IPS-NIHi7 (cell line): ENCODE measurements around the gene XXYLT1.
"Not testable (repeated sequence)": the region's sequence is repeated elsewhere in the genome, so short reads cannot be mapped to it uniquely, and the experiment has no call there.

Experiments
- DNase-seq: peaks from one replicate; pipeline ENCODE4 v3.0.0; 2012; ENCODE audit warnings: mixed read lengths; ENCODE audit errors: extremely low spot score

XXYLT1 gene

DNA sequence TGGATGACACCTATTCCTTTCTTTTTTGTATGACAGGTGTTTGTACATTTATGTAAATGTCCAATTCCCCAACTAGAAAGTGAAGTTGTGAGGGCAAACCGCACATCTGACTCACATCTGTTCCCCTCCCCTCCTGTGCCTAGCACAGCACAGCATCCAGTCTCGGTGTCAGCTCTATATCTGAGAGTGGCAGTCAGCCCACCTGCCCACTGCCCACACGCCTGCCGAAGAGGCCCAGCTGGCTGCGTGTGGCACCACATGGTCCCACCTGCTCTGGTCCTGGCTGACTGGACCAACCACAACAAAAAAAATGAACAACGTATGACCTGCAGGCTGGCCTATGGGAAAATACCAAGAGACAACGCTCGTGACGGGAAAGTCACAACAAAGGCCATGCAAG is 62.8 kb downstream of the XXYLT1 start:
- DNase-seq: no peak

DNA sequence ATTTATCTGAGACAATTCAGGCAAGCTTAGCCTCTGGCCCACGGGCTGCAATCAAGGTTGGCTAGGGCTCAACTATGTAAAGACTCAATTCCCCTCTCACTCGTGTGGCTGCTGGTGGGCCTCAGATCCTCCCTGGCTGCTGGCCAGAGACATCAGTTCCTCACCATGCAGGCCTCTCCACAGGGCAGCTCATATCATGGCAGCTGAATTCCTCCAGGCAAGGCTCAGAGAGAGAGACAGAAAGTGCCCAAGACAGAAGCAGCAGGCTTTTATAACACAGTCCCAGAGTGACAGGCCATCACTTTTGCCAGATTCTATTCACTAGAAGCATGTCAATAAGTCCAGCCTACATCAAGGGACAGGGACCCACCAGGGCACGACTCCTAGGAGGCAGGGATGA is 63.2 kb downstream of the XXYLT1 start:
- DNase-seq: no peak

DNA sequence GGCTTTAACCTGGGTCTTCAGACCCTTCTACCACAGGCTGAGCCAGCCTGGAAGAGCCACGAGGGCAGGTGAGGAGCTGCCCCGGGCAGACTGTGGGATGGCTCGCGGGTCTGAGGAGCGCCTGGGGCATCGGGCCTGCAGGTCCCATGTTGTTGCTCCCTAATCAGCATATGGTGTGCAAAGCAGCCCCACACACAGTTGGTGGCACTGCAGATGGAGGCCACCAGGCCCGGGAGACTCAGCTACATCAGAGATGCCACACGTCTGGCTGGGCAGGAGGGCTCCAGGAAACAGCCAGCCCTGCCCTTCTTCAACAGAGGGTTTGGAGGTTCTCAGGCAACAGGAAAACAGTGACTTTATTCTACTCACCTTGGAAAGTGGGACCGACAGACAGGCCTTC is 63.9 kb downstream of the XXYLT1 start:
- DNase-seq: no peak

DNA sequence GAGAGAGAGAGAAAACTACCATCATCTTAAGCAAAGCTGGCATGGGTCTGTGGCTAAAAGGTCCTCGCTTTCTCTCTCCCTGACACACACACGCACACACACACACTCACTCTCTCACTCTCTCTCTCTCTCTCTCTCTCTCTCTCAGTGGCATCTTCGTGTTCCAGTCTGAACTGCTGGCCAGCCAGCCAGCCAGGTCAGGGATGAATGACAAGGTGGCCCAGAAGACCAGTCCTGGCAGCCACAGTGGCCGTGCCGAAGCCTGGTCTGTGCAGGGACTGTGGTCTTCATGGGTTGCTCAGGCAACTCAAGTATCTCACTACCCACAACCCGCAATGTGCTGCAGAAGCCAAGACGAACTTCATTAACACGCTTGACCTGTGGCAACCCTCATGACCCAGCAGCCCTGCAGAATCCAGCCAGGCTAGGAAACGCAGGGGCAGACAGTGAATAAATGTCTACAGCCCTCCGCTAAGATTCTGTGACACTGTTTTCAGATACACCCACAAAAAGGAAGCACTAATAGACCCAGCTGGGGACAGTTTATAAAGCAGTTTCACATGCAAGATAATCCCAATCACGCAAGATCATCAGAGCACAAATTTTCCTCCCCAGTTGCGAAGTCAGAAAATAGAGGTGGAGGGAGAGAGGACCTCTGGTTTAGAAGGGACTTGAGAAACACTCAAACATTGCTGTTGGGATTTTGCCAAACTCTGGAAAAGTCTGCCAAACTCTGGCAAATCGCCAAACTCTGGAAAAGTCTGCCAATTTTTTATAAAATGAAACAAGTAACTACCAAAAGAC is 66.4 kb downstream of the XXYLT1 start:
- peak; percentile 6 for DNase-seq

DNA sequence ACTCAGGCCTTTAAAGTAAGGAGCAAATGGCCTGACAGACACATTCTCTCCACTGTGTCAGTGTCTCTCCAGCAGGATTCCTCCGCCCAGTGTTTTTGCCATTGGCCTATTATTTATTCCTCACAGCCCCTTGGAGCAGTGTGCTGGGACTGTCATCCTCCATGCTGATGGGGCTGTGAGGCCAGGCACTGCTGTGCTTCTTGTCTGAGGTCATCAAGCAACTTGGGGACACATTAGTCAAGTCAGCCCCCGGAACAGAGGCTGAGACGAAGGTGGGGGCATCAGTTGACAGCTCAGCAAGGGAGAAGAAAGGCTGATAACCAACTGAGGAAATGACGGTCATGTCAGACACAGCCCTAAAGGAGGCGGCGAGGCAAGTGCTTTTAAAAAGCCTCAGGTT is 67.4 kb downstream of the XXYLT1 start:
- DNase-seq: no peak

DNA sequence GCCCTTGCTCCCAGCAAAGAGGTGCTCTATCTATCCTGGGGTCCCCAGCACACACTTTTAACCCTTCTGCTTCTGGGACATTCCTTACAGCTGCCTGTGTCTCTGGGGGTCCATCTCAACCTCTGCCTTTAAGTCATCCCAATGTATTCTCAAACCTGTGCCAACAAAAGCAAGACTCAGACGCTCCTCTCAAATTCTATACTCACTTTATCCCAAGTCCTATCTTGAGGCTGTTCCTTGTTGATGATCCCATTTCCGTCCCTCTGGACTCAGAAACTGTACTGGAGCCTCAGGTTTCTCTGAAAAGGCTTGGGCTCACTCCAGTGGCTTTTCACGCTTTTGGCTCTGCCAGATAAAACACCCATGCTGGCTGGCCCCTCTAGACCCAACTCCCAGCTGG is 69.7 kb downstream of the XXYLT1 start:
- no peak for DNase-seq

DNA sequence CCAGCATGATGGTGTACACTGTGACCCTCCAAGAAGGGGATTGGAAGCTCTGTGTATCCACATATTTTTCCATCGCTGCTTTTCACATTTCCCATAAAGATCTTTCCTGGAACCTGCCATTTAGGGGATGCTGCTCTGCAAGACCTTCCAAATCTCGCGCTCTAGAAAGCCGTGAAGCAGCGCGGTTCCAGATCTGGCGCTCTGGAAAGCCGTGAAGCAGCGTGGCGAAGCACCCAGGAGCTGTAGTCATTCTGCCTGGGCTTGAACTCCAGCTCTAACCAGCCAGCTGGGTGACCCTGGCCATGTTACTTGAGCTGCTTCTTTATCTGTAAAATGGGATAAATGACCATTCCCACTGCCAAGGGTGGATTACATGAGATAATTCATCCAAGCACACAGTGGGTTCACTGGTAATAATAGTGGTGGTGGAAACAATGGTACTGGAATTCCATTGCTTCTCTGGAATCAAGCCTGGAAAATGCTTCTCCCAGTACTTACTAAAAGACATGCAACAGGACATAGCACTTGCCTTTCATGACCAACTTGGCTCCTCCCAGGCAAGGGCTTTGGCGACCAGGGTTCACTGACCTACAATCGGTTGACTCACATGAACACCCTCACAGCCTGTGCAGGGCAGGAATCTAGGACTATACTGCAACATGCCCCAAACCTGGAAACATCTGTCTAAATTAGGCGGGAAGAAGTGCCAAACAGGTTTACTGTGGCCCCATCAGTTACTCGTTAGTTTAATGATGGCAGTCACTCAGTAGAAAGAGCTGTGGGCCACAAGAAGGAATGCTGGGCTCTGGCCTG is 70.7 kb downstream of the XXYLT1 start:
- no peak for DNase-seq

DNA sequence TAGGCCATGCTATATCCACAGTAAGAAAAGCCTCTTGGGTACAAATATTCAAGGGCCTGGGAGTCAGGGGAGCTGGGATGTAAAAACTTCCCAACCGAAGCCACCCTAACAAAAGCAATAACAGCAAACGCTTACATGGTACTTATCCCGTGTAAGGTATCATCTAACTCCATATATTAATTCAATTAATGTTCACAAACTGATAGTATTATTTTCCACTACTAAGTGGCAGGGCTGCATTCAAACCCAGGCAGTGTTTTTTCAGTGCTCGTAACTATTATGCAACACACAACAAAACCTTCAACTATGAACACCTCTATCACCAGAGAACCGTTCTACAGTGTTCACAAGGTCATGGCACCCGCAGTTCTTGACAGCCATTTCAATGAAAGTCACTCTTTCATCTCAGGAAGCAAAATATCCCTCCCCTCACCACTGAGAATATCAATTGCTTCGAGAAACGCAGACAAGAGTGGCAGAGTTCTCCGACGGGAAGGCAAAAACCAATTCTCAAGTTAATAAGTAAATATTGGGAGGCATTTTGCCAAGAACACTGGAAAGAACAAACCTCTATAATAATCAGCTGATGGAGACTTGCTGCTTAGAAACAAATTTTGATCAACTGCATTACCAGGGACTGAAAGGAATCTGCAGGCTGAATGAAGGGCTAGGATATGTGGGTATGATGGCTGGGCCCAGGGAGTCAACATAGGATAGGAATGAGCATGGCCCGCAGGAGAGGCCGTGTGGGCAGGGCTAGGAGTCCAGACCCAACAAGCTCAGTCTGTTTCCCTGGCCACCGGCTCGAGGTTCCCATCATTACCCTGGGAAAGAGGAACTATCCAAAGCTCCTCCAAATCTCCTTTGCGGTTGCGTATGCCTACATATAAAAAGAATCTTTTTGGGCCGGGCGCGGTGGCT is 72.3 kb downstream of the XXYLT1 start:
- no peak for DNase-seq

DNA sequence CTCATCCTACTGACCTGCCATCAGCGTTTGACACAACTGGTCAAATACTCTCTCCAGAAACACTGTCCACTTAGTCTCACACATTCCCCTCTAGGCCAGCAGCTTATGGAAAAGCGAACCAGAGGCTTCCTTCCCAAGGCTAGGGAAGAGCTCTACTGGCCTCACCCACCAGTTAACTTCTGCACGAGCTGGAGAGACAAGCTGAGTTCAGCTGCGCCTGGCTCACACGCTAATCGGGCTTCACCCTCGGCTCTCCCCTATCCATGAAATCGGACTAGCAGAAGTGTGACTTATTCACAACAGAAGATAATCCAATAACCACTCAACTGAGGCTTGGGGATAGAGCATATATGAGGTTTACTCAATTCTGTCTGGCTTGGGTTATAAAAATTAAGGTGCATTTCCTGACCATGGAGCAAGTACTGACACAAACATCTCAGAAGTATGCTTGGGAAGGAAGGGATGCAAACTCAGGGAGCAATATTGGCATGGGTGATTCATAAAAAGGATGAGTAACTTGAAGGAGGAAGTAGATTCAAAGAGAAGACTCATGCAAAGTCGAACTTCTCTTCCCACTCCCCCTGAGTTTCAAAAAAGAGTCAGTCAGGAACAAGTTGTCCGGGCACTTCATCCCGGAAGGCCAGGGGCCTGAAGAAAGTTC is 73.1 kb downstream of the XXYLT1 start:
- no peak for DNase-seq

DNA sequence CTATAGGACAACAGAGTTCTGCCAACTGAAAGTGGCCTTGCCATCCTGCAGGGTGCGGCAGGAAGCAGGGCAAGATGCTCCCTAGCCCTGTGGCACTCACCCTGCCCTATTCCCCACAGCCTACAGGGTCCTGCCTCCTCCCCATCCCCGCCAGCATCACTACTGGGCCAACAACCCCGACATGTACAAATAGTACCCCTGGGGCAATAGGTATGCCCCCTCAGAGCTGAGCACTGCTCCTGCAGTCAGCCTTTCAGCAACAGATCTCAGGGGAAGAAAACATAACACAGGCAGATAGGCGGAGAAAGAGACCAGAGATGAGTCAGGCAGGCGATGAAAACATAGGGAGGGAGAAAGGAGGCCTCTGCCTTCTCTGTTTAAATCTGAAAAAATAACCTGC is 74.7 kb downstream of the XXYLT1 start:
- no peak for DNase-seq

DNA sequence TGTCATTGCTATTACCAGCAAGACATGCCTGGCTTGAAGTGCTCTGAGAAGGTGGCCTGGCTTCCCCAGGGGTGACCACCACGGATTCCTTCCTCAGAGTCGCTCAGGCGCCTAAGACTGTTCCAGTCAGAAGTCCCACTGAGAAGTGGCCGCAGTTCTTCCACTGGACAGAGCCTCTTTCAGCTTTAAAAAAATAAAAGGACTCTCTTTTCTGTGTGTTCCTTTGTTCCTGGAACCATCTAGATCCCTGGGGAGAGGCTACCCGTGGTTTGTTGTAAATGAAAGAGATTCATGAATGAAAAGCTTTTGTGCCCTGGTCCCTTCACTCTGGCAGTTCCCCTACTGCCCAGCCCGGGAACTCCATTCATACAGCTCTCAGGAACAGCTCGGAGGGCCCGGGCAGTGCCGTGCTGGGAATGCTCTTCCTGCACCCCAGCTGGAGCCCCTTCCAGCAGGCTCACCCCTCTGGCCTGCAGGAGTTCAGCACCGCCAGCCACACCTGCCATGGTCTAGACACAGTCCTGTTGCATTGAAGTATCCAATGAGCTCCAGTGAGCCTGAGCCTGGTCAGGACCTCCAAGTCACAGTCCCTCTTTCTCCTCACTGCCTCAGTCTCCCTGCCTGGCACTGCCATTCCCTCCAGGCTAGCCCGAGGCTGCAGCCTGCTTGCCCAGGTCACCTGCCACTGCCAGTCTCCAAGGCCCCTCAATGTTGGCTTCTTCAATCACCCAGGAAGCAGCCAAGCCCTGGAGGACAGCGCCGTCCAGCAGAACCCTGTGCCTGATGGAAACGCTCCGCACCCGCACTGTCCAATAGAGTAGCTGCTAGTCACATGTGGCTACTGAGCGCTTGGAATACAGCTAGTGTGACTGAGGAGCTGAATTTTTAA is 75.4 kb downstream of the XXYLT1 start:
- DNase-seq: peak; percentile 51

DNA sequence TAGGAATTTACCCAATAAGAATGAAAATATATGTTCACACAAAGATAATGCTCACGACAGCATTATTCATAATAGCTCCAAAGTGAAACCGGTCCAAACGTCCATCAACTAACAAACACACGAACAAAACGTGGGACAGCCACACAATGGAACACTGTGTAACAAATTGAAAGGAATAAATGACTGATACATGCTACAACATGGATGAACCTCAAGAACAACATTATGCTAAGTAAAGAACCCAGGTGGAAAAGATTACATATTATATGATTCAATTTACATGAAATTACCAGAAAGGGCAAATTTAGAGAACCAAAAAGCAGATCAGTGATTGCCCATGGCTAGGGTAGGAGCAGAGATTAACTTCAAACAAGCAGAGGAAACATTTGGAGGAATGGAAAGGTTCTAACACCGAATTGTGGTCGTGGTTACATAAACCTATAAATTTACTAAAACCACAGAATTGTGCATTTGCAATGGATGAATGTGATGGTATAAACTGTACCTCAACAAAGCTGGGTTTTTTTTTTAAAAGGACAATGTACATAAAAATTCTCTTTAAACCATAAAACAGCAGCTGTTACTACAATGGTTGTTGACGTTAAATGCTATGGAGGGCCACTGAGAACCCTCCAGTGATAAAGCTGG is 76.3 kb downstream of the XXYLT1 start:
- no peak for DNase-seq

DNA sequence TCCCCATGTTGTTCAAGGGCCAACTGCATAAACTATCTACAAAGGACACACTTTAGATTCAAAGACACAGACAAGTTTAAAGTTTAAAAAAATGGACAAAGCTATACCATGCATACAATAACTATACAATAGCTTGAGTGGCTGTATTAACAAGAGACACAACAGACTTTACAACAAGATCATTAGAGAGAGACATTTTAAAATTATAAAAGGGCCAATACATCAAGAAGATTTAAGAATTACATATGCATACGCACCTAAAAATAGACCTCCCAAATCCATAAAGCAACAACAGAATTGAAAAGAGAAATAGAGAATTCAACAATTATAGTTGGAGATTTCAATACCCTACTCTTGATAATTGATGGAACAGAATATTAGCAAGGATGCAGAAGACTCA is 79.4 kb downstream of the XXYLT1 start:
- no peak for DNase-seq

DNA sequence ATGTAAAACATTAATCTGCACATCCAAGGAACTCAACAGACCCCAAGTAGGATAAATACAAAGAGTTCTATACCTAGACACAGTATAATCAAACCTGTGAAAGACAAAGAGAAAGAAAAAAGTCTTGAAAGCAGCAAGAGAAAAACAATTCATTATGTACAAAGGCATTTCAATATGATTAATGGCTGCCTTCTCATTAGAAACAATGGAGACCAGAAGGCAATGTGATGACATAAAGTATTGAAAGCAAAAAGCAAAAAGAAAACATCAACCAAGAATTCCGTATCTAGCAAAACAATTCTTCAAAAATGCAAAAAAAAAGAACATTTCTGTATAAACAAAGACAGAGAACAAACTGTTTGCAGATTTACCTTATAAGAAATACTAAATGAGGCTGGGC is 81.1 kb downstream of the XXYLT1 start:
- no peak for DNase-seq

DNA sequence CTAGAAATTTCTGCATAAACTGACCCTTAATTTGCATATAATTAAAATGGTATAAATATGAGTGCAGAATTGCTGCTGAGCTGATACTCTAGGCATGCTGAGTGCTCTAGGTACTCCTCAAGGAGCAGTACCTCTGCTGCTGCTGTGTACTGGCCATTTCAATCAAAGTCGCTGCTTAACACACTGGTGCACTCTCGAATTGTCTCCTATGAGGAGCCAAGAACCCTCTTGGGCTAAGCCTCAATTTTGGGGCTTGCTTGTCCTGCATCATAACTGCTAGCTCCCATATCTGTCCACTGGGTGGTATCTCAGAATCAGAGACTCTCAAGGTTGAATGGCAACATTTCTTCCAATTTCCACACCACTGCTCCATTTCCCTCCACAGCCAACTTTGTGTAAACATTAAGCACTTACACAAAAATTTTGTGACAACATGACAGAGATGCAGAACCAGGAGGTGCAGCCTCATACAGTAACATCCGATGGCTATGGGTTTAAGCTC is 82.5 kb downstream of the XXYLT1 start:
- no peak for DNase-seq

DNA sequence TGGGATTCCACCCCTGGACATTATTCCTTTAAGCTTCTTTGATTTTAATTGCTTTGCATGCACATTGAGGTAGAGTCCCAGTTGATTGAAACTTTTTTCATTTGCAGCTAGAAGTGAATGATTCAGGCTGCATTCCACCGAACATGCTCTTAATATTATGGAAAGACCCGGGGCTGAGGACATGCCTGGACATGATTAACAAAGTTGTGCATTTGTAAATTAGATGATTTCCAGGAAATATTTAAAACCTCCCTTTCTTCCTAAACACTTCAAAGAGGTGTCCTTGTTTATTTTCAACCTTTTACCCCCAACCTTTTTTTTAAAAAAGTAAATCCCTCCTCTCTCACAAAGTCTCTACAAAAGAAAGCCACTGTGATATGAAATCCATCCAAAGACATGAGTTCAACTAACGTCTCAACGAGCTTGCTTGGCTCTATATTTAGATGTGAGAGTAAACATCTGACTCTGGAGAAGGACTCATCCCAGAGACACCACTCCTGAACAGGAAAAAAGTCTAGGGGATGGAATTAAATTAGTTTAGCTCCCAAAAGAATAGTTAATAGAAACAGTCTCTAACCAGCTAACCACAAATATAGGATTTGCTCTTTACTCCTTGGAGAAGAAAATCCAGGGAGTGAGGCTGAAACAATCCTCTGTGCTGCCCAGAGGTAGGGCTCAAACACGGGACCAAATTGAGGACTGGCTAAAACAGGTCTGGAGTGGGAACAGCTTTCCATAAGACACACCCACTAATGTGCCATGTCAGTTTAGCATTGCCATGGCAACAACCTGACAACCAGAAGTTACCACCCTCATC is 83.1 kb downstream of the XXYLT1 start:
- no peak for DNase-seq

DNA sequence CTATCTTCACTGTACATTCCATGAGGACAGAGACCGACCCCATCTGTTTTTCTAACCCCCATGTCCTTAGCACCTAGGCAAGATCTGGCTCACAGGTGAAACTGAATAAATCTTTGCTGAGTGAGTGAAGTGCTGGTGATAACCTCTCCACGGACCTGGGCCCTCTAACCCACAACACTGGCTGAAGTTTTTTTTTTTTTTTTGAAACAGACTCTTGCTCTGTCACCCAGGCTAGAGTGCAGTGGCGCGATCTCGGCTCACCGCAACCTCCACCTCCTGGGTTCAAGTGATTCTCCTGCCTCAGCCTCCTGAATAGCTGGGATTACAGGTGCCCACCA is 84.3 kb downstream of the XXYLT1 start:
- DNase-seq: not testable (repeated sequence)

DNA sequence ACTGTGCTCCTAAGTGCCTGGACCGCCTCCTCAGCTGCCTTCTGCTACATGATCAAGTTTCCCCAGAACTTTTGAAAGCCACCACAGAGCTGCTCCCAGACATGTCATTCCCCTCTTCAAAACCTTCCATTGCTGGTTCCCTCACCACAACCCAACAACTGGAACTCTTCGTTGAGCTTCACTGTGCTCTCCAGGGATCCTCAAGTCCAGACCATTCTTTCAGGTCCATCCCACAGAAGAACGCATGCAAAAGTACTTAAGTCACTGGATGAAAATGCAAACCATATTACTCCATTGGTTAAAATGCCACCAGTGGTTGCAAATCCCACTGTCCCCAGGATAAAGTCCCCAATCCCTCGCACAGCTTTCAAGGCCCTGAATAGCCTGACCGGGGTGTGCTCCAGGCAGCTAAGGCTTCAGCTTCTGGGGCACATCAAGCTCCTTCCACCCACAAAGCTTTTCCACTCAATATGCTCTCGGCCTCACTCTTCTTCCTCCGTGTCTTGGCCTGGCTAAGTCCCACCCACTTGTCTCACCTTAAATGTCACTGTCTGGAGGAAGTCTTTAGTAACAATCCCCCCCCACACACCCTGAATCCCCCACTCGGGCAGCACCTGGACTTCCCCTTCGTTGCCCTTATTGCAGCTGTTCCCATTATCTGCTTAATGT is 84.8 kb downstream of the XXYLT1 start:
- DNase-seq: no peak

DNA sequence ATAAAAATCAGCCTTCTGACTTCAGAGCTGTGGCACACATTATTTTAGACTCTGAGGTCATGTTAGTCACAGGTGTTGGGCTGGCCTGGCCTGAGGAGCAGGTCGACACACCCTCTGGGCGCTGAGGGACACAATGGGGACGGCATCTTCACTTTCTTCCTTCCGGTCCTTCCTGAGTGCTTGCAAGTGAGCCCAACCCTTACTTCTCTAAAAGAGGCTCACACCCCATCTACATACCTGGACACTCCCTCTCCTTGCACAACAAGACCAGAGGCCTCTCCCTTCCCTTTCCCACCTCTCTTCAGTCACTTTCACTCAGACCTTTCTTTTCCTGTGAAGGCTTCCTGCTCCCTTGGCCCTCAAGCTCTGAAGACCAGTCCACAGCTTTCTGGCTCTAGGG is 85.4 kb downstream of the XXYLT1 start:
- no peak for DNase-seq
